Neural cell (in vitro differentiated cells): ENCODE measurements around the gene PLXNC1. TPM values are rescaled to one million over a fixed set of nuclear protein-coding genes. Genes with fewer than 3 reads are reported as not detected.

Experiments
- H2AFZ ChIP-seq: fragments of 200-600, 300-800 bp; sonication (generic), shearing (Covaris generic); 2 replicates; pipeline ENCODE4 v1.6.0; 2014; ENCODE audit warnings: low read depth, mild to moderate bottlenecking, antibody characterized with exemption, low read length, moderate library complexity
- H3F3A ChIP-seq: fragments of 200-600 bp; shearing (Covaris generic); 2 replicates; pipeline ENCODE4 v1.6.1; 2016; ENCODE audit warnings: mild to moderate bottlenecking, moderate library complexity, mixed read lengths, antibody characterized with exemption, low read length; ENCODE audit not compliant: insufficient read depth, poor library complexity, severe bottlenecking
- H3K27ac ChIP-seq: fragments of 200-600, 300-800 bp; sonication (generic), shearing (Covaris generic); 2 replicates; pipeline ENCODE4 v1.5.1; 2014; ENCODE audit warnings: mild to moderate bottlenecking, low read length, moderate library complexity
- H3K27me3 ChIP-seq: fragments of 300-800, 200-600 bp; sonication (generic), shearing (Covaris generic); 2 replicates; pipeline ENCODE4 v1.6.0; 2014; ENCODE audit warnings: mild to moderate bottlenecking, low read depth, low read length, moderate library complexity; ENCODE audit not compliant: insufficient read depth
- H3K36me3 ChIP-seq: fragments of 300-800, 200-600 bp; sonication (generic), shearing (Covaris generic); 2 replicates; pipeline ENCODE4 v1.5.1; 2014; ENCODE audit warnings: mild to moderate bottlenecking, antibody characterized with exemption, low read length, moderate library complexity; ENCODE audit not compliant: insufficient read depth
- H3K4me2 ChIP-seq: fragments of 300-800, 200-600 bp; sonication (generic), shearing (Covaris generic); 2 replicates; pipeline ENCODE4 v1.6.0; 2014; ENCODE audit warnings: mild to moderate bottlenecking, low read length
- H3K4me3 ChIP-seq: fragments of 300-800, 200-600 bp; sonication (generic), shearing (Covaris generic); 2 replicates; pipeline ENCODE4 v1.5.1; 2014; ENCODE audit warnings: mild to moderate bottlenecking, low read length, moderate library complexity
- H3K79me2 ChIP-seq: fragments of 200-600 bp; shearing (Covaris generic); replicated peaks from 2 replicates; pipeline ENCODE4 v1.6.0; 2014; ENCODE audit warnings: mild to moderate bottlenecking, low read length, moderate library complexity; ENCODE audit not compliant: insufficient read depth
- H3K9ac ChIP-seq: fragments of 300-800, 200-600 bp; sonication (generic), shearing (Covaris generic); 2 replicates; pipeline ENCODE4 v1.6.1; 2016; ENCODE audit warnings: mild to moderate bottlenecking, low read length, mixed read lengths
- H3K9me2 ChIP-seq: fragments of 200-600 bp; shearing (Covaris generic); 2 replicates; pipeline ENCODE4 v1.6.1; 2016; ENCODE audit warnings: mild to moderate bottlenecking, low read length, mixed read lengths; ENCODE audit not compliant: insufficient read depth
- H3K9me3 ChIP-seq: fragments of 200-600, 300-800 bp; sonication (generic), shearing (Covaris generic); 2 replicates; pipeline ENCODE4 v1.6.1; 2016; ENCODE audit warnings: mild to moderate bottlenecking, mixed run types, low read length, moderate library complexity, mixed read lengths
- H4K20me1 ChIP-seq: fragments of 200-600 bp; shearing (Covaris generic); 2 replicates; pipeline ENCODE4 v1.6.1; 2016; ENCODE audit warnings: mild to moderate bottlenecking, mixed run types; ENCODE audit not compliant: insufficient read depth
- EP300 ChIP-seq: fragments of 450-650 bp; conservative IDR thresholded peaks from 2 replicates; pipeline ENCODE4 v1.6.1; 2014; ENCODE audit warnings: antibody characterized with exemption, mild to moderate bottlenecking, moderate library complexity; ENCODE audit not compliant: poor library complexity, severe bottlenecking
- EZH2 ChIP-seq: fragments of 200-600, 300-800 bp; shearing (Covaris generic), sonication (generic); IDR thresholded peaks from 2 replicates; pipeline ENCODE4 v1.6.1; 2014; ENCODE audit warnings: antibody characterized with exemption, low read length, borderline replicate concordance, mild to moderate bottlenecking; ENCODE audit not compliant: insufficient read depth, poor library complexity, severe bottlenecking
- MXI1 ChIP-seq: fragments of 450-650 bp; conservative IDR thresholded peaks from 2 replicates; pipeline ENCODE4 v1.6.1; 2014; ENCODE audit warnings: antibody characterized with exemption, mild to moderate bottlenecking; ENCODE audit not compliant: poor library complexity, severe bottlenecking
- POLR2AphosphoS5 ChIP-seq: IDR thresholded peaks from 2 replicates; pipeline ENCODE4 v1.6.1; 2012
- RAD21 ChIP-seq: fragments of 450-650 bp; conservative IDR thresholded peaks from 2 replicates; pipeline ENCODE4 v1.6.1; 2014; ENCODE audit warnings: antibody characterized with exemption, mild to moderate bottlenecking, moderate library complexity
- SMC3 ChIP-seq: fragments of 450-650 bp; conservative IDR thresholded peaks from 2 replicates; pipeline ENCODE4 v1.6.1; 2014; ENCODE audit warnings: antibody characterized with exemption, mild to moderate bottlenecking, moderate library complexity; ENCODE audit not compliant: poor library complexity
- TAF1 ChIP-seq: IDR thresholded peaks from 2 replicates; pipeline ENCODE4 v1.6.1; 2012; ENCODE audit warnings: low read depth
- polyA plus RNA-seq: library from polyadenylated mRNA; depleted of rRNA; stranded (reverse); fragments of >200 nt; gene quantifications from 2 replicates; pipeline ENCODE4 v1.2.3, GENCODE V29; 2014
- TF ChIP-seq, protein P1 (sequence below): IDR thresholded peaks from 2 replicates; pipeline ENCODE4 v1.6.1; 2012; ENCODE audit warnings: borderline replicate concordance
- TF ChIP-seq, protein P2 (sequence below): fragments of 450-650 bp; IDR thresholded peaks from 2 replicates; pipeline ENCODE4 v1.5.1; 2014; ENCODE audit warnings: antibody characterized with exemption, mild to moderate bottlenecking, moderate library complexity; ENCODE audit not compliant: poor library complexity, severe bottlenecking

Gene PLXNC1
- polyA plus RNA-seq, 1 donor from 2014 or later = 76.3 TPM

DNA sequence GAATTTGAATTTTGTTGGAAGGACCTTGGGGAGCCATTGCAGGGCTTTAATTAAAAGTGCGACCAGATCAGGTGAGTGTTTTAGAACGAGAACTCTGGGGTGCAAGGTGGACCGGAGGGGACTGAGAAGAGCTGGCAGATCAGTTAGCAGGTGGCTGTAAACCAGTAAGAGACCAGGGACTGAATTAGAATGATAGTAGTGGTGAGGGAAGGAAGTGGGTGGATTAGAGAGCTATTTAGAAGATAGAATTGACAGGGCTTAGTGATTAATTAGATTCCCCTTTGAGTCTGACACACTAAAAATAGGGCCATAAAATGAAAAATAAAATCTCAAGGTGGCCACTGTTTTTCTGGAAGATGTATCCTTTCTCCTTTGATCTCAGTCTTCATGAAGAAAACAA lies 44.8 kb downstream of the PLXNC1 start:
- no peak overlapping the region for H3K4me2 ChIP-seq
- peaks cover 9% of the 10 kb centered on the region for H3F3A ChIP-seq
- no peak overlapping the region for H2AFZ ChIP-seq
- peaks cover 28% of the 10 kb centered on the region for H3K36me3 ChIP-seq
- H4K20me1 ChIP-seq = no peaks in the 10 kb centered on the region
- no peak for TF ChIP-seq POLR2AphosphoS5
- TF ChIP-seq, protein P1, sequence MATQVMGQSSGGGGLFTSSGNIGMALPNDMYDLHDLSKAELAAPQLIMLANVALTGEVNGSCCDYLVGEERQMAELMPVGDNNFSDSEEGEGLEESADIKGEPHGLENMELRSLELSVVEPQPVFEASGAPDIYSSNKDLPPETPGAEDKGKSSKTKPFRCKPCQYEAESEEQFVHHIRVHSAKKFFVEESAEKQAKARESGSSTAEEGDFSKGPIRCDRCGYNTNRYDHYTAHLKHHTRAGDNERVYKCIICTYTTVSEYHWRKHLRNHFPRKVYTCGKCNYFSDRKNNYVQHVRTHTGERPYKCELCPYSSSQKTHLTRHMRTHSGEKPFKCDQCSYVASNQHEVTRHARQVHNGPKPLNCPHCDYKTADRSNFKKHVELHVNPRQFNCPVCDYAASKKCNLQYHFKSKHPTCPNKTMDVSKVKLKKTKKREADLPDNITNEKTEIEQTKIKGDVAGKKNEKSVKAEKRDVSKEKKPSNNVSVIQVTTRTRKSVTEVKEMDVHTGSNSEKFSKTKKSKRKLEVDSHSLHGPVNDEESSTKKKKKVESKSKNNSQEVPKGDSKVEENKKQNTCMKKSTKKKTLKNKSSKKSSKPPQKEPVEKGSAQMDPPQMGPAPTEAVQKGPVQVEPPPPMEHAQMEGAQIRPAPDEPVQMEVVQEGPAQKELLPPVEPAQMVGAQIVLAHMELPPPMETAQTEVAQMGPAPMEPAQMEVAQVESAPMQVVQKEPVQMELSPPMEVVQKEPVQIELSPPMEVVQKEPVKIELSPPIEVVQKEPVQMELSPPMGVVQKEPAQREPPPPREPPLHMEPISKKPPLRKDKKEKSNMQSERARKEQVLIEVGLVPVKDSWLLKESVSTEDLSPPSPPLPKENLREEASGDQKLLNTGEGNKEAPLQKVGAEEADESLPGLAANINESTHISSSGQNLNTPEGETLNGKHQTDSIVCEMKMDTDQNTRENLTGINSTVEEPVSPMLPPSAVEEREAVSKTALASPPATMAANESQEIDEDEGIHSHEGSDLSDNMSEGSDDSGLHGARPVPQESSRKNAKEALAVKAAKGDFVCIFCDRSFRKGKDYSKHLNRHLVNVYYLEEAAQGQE = no peak
- TF ChIP-seq EP300 = no peak
- no peak for TF ChIP-seq TAF1
- no peak for TF ChIP-seq SMC3
- no peak for TF ChIP-seq MXI1
- TF ChIP-seq, protein P2, sequence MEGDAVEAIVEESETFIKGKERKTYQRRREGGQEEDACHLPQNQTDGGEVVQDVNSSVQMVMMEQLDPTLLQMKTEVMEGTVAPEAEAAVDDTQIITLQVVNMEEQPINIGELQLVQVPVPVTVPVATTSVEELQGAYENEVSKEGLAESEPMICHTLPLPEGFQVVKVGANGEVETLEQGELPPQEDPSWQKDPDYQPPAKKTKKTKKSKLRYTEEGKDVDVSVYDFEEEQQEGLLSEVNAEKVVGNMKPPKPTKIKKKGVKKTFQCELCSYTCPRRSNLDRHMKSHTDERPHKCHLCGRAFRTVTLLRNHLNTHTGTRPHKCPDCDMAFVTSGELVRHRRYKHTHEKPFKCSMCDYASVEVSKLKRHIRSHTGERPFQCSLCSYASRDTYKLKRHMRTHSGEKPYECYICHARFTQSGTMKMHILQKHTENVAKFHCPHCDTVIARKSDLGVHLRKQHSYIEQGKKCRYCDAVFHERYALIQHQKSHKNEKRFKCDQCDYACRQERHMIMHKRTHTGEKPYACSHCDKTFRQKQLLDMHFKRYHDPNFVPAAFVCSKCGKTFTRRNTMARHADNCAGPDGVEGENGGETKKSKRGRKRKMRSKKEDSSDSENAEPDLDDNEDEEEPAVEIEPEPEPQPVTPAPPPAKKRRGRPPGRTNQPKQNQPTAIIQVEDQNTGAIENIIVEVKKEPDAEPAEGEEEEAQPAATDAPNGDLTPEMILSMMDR = no peak
- no peak for TF ChIP-seq RAD21
- TF ChIP-seq EZH2 = no peak
- no peak overlapping the region for H3K4me3 ChIP-seq
- H3K9ac ChIP-seq = no peak overlapping the region
- H3K9me3 ChIP-seq = peaks cover 4% of the 10 kb centered on the region
- no peaks in the 10 kb centered on the region for H3K9me2 ChIP-seq
- H3K79me2 ChIP-seq = no peaks in the 10 kb centered on the region
- no peak overlapping the region for H3K27ac ChIP-seq
- H3K27me3 ChIP-seq = no peaks in the 10 kb centered on the region

DNA sequence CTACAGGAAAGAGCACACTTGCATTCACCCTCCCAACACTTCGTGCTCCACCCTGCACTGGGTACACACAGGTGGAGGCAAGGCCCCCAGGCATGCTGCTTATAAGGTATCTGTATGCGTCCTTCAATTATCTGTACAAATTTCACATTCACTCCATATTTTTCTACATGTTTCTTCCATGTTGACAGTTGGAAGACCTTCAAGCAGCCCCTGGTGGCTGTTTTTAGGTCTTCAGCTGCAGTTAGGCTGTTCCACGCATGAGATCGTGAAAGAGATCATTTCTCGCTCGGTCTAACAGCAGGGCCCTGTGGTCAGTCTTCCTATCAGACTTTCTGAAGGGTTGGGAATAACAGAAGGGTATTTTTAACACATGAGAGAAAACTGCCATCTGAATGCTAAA lies 47.1 kb downstream of the PLXNC1 start:
- no peak overlapping the region for H3K4me3 ChIP-seq
- H3K27me3 ChIP-seq = no peaks in the 10 kb centered on the region
- peaks cover 4% of the 10 kb centered on the region for H3K9me3 ChIP-seq
- H2AFZ ChIP-seq = no peak overlapping the region
- H3F3A ChIP-seq = no peaks in the 10 kb centered on the region
- TF ChIP-seq, protein P2 = no peak
- TF ChIP-seq, protein P1 = no peak
- TF ChIP-seq MXI1 (no peak), EZH2 (no peak), TAF1 (no peak), EP300 (no peak), POLR2AphosphoS5 (no peak), SMC3 (no peak), RAD21 (no peak)
- no peak overlapping the region for H3K27ac ChIP-seq
- no peaks in the 10 kb centered on the region for H3K79me2 ChIP-seq
- no peaks in the 10 kb centered on the region for H4K20me1 ChIP-seq
- H3K4me2 ChIP-seq = no peak overlapping the region
- H3K36me3 ChIP-seq = peaks cover 27% of the 10 kb centered on the region
- no peak overlapping the region for H3K9ac ChIP-seq
- H3K9me2 ChIP-seq = no peaks in the 10 kb centered on the region
